Left renal cortex interstitium (tissue), 4 donors: ENCODE data around the gene RBMS1. TPM values are rescaled to one million over a fixed set of nuclear protein-coding genes. Genes with fewer than 3 reads are reported as not detected.
A peak's percentile ranks its signal among the peaks of the same experiment; 100 is the strongest.

Experiments used
- DNase-seq, 4 donors: peaks; one replicate each; pipeline ENCODE4 v3.0.0-alpha.2; 2013; ENCODE audit warnings: low read depth in 4 of 4, low spot score in 2 of 4, missing footprints in 1 of 4
- polyA plus RNA-seq, 4 donors: library from polyadenylated mRNA; unstranded; fragments of 120-200 nt; gene quantifications; one replicate each; pipeline ENCODE4 v1.2.1, GENCODE V29; 2013; ENCODE audit not compliant: insufficient read length in 4 of 4

The RBMS1 gene
- polyA plus RNA-seq, 4 donors: 112 to 160 (median 133) TPM

DNA sequence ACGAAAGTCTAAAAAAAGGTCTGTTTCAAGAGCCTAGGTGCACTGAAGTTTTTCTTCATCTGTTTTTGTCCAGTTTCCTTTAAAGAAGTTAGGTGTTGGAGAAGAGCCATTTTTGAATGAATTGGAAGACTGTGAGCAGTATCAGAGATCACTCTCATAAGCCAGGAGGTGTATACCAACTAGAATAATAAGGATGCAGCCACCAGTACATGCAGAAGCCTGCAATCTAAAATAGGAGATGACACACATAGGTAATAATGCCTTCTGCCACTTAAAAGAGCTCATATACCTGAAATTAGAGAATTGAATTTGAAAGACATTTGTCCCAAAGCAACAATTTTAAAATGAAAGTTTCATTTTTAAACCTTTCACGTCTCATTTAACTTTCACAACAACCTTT lies 81.7 kb downstream of the RBMS1 start:
- no peak for DNase-seq

DNA sequence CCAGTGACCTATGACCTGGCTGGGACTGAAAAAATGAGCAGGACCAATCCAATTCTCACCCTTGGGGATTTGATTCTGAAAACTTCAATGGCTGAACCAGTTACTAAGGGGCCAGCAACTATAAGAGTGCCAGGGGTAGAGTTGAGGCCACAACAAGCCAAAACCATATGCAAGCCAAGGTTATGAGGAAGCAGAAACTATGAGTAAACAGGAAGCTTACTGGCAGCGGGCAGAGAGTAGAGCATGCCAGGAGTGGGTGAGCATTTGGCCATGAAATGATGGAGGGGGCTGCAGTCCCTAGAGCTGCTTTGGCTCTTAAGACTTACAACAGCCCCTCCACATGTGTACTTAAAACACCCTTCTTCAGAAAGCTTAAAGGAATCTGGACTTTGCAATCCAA lies 82.4 kb downstream of the RBMS1 start:
- DNase-seq: no peak

DNA sequence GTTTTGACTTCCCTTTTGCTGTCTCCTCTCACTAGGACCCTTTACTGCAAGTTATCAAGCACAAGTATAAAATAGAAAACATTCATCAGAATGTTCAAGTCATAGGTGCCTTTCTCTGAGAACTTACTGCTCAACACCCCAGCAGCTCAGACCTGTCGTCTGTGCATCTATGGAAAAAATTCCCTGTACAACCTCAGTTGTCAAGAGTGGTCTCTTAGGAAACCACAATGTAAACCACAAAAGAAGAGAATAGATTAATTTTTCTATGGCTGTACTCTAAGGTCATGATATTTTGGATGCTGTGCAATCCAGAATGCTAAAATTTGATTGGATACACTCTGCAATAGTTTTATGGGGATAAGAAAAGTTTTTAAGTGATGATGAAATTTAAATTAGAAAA lies 84.1 kb downstream of the RBMS1 start:
- DNase-seq: no peak

DNA sequence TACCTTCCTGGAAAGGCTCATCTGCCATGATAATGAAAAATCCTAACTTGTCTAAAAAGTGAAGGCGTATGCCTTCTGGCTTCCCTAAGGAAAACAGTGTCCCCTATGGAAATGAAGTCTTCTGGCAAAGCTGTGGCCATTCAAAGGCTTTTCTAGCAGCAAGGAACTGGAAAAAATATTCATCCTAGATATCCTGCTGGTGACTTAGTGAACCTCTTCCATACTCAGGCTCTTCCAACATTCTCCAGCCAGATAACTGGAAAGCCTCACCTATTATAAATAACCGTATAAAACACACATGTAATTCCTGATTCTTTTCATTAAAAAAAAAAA lies 84.7 kb downstream of the RBMS1 start:
- DNase-seq: no peak

DNA sequence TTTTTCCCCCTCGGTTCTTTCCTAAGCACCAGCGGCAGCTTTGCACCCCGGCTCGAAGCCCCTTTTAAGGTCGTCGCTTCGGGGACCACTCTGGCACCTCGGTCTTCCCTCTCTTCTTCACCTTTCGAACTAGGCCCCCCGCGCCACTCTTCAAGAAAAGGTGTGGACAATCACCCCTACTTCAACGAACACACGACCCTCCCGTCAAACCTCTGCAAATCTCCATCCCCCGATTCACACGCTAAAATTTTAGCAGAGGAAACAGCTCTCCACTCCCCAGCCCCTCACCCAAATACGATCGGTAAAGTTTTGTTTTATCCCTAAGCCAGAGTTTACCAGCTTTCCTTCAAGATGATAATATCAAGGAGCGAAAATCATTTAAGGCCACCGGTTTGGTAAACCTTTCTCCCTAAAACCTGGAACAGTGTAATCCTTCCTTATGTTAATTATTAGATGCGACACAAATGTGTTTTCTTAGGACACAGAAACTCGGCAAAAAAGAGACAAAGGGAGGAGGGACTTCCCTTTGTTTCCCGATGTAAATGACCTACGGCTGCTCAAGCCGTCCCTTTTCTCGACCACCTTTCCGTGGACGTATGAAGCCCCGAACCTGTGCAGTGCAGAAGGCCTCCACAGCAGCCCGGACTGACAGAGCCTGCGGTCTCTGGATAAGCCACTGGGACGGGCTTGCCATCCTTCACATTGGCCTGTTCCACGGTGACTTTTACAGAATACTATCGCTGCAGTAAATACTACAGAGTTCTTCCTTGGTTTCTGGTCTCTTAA lies 85.2 kb downstream of the RBMS1 start:
- DNase-seq: peak in 2 of 4 donors; percentile 34 to 50

DNA sequence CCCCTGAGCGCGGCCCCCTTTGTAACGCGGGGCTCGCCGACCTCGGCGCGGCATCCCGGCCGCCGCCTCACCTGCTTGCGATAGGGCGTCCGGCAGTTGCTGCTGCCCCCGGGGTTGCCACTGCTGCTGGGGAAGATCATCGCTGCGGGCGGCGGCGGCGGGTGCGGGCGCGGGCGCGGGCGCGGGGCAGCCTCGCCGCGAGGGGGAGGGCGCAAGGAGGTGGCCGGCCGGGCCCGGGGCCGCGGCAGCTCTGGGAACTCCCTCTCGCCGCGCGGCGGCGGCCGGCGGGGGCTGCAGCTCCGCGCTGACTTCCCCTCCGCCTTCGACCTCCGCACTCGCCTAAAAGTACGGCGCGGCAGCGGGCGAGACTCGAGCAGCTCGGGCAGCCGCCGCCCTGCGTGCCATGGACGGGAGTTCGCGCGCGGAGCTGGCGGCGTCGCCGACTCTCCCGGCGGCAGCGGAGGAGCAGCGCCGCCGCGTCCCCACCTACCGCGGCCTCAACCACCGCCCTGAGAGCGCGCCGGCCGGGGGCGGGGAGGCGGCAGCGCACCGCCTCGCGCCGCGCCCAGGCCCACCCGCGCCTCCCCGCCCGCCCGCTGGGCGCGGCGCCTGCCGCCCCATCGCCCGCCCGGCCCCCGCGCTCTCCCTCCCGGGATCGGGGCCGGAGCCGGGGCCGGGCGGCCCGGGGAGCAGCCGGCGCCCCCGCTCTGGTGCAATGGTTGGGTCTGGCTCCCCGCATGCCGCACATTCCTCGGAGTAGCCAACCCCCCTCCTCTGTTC lies 86.0 kb downstream of the RBMS1 start:
- peak in 1 of 4 donors; percentile 42 for DNase-seq

DNA sequence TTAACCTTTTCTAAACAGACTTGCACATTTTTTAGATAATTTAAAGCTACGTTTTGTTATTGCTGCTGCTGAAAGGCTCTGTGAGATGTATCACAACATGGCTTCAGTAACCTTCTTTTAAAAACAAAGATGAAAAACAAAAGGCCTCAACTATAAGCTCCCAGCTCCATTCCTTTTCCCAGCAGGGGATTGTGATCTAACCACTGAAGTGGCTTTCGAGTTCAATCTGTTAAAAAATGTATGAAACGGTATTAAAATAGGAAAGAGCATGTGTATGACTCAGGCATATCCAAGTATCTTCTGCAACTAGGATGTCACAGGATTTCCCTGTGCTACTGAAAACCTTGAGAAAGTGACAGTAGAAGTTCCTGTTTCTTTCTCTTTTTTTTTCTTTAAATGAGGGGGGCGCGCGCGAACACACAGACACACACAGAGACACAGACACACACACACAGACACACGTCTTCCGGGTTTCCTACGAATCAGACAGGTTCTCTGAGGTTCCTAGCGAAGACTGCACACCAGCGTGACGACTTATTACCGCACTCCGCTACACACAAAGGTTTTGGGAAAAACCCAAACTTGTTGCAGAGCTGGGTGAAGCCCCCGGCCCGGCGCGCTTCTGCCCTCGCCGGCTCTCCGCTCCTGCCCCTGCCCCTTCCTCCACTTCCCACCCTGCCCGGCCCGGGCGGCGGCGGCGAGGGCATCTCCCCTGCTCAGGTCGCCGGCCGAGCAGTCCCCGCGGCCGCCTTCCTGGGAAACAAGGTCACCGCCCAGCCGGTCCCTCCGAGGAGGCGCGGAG lies 86.8 kb downstream of the RBMS1 start:
- peak in 2 of 4 donors; percentile 62 to 77 for DNase-seq

DNA sequence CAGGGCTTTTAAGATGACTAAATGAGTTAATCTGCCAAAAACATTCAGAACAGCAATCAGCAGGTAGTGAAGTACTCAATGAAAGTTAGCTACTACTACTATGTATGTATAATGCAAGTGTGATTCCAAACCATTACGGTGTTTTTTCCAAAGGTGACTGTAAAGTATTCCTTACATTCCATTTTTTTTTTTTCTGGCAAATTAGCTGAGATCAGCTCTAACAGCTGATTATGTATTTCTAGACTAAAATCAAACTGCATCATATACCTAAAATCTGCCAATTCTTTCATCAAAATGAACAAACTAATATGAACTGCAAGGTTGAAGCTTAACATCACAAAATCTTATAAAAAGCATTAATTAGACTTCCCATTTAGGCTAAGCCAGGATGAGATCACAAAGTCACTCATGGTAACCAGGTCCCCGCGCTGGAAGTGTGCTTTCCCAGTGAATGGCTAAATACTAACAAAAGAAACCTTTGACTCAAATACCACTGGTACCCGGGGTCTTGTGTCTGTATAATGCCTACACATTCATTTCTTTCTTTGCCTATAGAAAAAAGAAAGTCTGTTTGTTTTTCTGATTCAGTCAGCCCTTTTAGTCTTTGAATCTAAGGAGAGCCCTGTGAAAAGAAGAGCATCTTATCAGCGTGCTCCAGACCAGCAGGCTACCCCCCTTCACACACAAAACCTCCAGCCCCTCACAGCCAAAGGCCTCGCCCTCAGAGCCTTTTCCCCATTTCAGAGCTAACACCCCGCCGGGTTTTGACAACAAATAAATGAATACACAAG lies 88.3 kb downstream of the RBMS1 start:
- no peak for DNase-seq

DNA sequence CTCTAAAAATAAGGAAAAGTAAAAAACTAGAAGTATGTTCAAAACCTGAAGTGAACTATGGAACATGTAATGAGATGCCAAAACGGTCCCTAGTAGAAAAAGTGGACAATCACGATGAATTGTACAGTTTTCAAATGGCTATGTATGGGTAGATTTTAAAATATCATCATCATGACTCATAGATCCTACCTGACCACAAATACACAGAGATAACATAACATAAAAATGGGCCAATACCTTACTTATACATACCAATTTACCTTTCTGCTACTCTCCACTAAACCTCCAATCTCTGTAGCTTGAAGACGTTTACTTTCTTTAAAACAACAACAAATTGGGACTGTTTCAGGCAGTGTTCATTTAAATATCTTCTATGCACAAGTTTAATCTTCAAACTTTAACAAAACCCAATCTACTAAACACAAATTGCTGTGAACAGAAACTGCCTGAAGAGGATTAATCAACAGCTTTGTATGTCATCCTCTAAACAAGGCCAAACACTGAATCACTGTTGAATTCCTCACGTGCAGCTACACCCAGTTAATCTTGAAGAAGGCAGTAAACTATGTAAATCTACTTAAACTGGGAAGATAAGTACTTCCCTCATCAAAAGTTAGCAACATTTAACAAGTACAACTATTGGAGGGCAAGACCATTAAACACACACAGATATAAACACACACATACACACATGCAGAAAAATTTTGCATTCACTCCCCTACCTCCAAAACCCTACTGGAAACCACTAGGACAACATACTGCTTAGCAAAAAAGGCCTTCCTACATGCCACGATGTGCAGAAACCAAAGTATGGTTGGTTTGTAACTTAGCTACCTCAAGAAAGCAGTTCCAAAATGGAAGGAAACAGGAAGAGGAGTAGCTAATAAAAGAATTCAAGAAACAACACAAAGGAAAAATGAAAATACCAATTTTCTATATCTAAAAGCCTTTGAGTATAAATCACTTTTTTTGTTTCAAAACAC lies 90.3 kb downstream of the RBMS1 start:
- DNase-seq: no peak

DNA sequence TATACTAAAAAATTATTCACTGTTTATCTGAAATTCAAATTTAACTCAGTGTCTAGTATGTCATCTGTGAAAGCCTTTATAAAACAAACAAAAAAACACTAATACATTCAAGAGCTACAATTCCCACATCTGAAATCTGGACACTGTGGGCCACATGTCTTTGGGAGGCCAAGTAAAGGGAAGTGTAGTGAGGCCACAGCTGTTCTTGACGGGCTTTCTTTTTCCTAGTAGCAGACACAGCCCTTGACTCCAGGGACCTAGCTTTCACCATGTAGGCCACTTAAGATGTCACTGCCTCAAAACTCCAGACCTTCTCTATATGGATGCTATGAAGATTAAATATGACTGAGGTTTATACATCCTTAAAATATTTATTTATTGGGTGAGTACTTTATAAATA lies 91.1 kb downstream of the RBMS1 start:
- DNase-seq: no peak

DNA sequence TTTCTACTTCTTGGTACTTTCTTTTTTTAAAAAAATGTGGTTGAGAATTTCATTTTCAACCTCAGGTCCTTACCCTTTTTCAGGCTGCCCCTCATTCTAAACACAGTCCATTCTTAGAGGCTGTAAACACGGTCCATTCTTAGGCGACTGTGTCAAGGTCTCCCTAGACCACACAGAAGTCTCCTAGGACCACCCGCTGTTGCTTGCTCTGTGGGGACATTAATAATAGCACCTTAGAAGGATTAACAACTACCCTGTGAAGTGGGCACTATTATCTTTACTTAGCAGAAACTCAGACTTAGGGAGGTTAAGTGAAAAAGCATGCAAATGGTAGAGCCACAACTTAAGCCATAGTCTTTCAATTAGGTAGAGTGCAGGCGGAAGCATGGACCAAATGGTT lies 91.7 kb downstream of the RBMS1 start:
- no peak for DNase-seq

DNA sequence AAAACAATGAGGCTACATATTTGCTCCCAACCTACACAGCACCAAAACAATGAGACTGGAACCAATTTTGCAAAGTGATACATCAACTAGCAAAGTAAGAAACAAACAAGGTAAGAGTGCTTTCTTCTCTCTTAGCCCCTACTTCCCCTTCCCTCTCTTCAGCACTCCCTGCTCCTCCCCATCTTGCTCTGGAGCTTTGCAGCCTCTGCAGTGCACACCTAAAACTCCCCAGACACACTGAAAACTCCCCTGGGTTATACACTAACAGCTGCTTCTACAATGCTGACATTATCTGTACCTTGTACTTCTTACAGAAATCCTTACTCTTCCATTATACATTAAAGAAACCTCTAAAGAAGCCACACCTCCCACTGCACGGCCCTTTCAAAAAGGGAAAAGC lies 93.7 kb downstream of the RBMS1 start:
- DNase-seq: no peak

DNA sequence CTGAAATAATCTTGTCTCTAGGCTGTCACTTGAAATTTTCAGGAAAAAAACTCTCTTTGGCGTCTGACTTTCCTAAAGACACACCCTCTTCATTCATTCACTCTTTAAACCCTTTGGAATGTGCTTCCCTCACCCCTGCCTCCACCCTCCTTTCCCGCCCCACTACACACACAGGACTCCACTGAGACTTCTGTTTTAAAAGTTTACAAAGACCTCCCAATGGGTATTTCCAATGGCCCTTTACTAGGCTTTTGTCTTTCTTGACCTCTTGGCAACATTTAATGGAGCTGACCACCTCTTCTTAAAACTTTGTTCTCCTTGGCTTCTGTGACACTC lies 96.1 kb downstream of the RBMS1 start:
- no peak for DNase-seq

DNA sequence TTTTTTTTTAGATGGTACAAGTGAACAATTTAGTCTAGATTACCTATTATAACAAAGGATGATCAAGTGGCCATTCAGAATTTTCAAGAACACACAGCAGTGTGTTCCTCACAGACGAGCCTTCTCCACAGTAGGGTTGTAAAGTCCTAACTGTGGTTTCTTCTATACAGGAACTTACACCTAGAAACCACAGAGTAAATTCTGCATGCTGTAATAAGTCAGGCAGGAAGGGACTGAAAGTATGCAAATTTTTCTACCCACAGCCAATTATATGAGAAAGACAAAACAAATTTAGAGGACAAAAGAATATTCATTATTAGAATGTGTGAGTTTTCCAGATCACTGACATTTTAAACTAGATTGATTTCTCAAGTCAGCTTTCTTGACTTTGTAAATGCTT lies 99.5 kb downstream of the RBMS1 start:
- no peak for DNase-seq

DNA sequence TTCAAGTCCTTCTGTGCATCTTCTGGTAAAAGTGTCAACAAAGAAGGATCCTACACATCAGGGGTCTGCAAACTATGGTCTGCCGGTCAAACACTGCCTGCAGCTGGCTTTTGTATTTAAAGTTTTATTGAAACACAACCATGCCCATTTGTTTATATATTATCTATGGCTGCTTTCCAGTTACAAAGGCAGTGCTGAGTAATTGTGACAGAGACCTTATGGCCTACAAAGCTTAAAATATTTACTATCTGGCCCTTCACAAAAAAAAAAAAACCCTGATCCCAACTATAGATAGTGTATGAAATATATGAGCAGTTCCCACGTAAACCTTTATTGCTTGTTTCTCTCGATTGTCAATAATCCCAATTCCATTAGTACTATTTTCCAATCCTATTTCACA lies 101.4 kb downstream of the RBMS1 start:
- no peak for DNase-seq

DNA sequence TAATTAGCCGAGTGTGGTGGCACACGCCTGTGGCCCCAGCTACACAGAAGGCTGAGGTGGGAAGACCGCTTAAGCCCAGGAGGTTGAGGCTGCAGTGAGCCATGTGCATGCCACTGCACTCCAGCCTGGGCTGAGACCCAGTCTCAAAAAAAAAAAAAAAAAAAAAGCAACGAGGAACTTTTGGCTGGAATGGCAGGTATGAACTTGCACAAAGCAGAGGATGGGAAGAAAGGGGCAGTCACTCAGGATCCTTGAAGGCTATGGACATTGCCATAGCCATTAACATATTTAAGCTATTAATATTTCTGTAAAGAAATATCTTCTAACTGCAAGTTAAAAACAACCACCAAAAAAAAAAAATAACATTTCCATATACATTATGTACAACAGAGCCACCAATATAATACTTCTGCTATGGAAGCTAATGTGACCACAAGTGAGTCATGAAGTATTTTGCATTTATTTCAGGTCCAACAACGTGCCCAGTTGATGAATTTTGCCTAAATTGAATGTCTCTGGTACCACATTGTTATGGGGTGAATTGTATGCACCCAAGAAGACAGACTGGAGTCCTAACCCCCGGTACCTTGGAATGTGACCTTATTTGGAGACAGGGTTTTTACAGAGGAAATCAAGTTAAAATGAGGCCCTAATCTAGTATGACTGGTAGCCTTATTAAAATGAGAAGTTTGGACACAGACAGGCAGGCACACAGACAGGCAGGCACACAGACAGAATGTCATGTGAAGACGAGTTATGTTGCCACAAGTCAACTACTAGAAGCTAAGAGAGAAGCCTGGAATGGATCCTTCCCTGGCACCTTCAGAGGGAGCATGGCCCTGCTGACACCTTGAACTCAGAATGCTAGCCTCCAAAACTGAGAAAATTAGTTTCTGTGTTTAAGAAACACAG lies 102.8 kb downstream of the RBMS1 start:
- no peak for DNase-seq

DNA sequence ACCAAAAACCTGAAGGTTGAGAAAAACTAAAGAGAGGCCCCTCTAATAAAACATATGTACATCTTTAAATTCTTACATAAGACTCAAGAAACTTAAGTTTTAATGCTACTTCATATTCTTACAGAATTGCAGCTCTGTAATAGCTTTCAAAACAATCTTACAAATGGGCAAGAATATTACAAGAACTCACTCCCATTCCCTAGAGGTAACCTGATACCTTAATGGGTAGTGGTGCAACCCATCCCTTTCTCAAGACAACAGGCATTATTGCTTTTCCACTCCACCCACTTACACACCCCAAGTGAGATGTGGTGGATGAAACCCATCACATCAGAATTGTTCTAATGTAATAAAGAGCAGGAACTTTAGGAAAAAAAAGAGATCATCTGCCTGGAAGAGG lies 103.7 kb downstream of the RBMS1 start:
- DNase-seq: no peak

DNA sequence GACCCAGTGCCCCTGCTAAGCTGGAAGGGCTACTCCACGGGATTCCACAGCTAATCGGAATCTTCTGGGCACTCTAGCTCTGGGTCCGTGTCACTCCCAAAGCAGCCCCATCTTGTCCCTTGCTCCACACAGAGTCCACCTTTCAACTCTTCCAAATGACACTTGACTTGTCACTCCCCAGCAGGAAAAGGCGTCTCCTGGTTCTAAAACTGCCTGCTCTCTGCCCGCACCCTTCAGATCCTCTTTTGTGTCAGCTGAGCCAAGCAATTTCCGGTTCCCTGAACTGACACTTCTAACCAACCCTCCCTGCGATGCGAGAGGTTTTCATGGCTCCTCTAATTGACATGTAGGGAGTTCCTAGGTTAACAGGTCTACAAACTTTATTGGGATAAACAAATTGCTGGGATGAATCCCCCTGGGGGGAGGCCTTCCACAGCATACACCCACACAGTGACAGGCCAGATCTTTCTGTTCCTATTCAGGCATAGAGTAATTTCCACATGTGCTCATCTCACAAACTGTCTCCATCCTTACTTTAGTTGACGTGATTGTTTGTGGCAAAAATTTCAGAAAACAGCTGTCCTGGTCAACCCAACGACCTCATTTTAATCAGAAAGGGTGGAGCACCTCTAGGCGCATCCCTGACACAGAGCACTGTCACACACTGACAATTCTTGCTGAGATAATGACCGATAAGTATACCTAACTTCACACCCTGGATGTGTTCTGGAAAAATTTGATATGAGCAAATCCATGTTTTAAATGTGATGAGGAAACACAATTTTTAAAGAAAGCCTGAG lies 104.9 kb downstream of the RBMS1 start:
- DNase-seq: no peak
